Hematopoietic multipotent progenitor cell treated with erythropoietin and hydrocortisone succinate and interleukin-3 and kit ligand, for 15 days (in vitro differentiated cells): ENCODE results near the gene PGAP6.
"Not testable (repeated sequence)": the region's sequence is repeated elsewhere in the genome, so short reads cannot be mapped to it uniquely, and the experiment has no call there.

ENCODE experiments used
- DNase-seq: peaks from one replicate; pipeline ENCODE4 v3.0.0-alpha.2; 2015; ENCODE audit warnings: low spot score

PGAP6 gene

DNA sequence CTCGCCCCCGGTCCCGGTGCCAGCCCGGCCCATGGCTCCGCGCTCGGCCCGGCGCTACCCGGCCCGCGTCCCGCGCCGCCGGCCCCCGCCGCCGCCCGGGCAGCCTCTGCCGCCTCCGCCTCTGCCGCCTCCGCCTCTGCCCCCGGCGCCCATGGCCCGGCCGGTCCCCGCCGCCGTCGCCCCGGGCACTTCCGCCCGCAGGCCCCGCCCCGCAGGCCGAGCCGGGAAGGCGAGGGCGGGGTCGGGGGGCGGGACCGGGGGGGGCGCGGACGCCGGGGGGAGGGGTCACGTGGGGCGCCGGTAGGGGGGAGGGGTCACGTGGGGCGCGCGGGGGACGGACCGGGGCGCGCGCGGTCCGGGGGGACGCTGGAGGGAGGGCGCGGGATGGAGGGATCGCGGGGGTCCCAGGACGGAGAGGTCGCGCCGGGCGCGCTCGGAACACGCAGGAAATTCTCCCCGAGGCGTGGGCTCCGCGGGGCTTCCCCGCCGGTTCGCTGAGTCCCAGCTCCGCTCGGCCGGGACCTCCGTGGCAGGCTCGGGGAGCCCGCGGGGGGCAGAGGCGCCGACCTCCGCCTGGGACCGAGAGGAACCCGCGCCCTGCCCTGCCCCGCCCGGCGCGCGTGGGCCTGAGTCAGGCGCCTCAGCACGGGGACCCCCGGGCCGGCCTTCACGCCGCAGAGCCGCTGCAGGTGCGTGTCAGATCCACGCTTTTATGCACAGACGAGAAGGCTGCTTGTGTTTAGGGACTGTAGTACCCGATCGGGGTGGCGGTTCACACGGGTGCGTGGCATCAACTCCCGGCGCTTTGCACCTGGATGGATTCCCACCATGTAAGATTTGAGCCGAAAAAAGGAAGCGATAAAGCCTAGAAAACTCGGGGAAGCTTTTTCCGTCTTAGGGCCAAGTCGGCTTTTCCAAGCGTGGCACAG is at the start of gene PGAP6:
Gene PGAP6, minus strand, starts transcription at position 190 of the 929 bp plus-strand sequence. Its CDS starts 157 bp downstream, at position 33.
- peak; percentile 73 for DNase-seq

DNA sequence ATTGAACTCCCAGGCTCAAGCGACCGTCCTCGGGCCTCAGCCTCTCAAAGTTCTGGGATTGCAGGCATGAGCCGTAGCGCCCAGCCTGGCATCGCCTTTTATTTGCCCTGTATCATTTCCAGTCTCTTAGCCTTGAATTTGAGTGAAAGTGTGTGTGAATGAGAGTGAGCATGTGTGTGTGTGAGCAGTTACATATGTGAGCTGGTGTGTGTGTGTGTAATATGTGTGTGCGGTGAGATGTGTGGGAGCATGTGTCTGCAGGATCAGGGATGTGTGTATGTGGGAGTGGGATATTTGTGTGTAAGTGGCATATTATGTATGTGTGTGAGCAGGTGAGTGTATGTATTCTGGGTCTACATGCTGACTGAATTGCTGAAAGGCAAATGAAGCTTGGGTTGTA is 49.1 kb upstream of the PGAP6 start:
- no peak for DNase-seq

DNA sequence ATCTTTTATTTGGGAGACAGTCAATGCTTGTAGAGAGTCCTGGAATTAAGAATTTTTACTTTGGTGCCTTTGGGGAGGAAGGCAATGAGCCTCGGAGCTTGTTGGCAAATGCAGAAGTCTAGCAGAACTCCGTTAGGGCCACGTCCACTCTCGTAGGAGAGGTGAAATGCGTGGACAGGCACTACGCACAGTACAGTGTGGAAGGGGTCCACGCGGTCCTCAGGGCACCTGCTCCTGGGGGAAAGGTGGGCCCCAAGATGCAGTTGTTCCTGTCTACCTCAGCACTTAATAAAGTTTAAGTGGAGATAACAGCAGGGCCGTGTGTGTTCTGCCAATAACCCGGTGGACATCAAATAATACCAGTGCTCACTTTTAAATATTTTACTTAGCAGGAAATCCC is 45.5 kb upstream of the PGAP6 start:
- DNase-seq = no peak

DNA sequence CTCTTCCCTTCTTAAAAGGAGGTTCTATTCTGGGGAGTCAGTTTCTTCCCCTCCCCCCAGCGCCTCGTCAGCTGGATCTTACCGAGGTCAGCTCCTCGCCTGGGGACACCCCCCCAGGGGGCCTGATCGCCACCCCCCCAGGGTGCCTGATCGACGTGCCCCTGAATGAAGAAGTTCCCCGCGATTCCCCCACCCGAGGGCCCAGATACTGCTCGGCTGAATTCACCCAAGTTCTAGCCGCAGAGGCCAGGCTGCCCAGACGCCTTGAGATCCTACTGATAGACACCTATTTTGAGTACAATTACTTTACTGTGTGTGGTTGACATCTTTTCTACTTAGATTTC is 45.1 kb upstream of the PGAP6 start:
- DNase-seq = no peak

GRCh38 chr16:426115-426905 is 44.5 kb upstream of the PGAP6 start:
- no peak for DNase-seq

DNA sequence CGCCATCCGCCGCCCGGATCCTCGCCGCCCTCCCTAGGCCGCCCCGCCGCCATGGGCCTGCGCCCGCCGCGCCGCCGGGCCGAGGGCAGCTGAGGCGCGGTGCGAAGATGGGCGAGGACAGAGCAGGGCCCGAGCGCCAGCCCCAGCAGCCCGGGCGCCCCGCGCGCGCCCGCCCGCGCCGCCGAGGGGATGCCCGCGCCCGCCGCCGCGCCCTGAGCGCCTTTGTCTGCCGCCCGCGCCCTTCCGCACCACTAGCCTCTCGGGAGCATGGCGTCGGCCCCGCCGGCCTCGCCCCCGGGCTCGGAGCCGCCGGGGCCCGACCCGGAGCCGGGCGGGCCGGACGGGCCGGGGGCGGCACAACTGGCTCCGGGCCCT is 43.9 kb upstream of the PGAP6 start:
- DNase-seq = no peak

GRCh38 chr16:425082-425718 is 43.4 kb upstream of the PGAP6 start, which contains the start of gene RAB11FIP3:
Gene RAB11FIP3, plus strand, starts transcription at chr16:425649. Its CDS starts 358 bp downstream, at chr16:426007.
- DNase-seq = peak; percentile 76

- peak; percentile 19 for DNase-seq
Observed at GRCh38 chr16:424623-425081, 42.9 kb upstream of the PGAP6 start.

GRCh38 chr16:424033-424622 is 42.4 kb upstream of the PGAP6 start:
- peak; percentile 22 for DNase-seq

DNA sequence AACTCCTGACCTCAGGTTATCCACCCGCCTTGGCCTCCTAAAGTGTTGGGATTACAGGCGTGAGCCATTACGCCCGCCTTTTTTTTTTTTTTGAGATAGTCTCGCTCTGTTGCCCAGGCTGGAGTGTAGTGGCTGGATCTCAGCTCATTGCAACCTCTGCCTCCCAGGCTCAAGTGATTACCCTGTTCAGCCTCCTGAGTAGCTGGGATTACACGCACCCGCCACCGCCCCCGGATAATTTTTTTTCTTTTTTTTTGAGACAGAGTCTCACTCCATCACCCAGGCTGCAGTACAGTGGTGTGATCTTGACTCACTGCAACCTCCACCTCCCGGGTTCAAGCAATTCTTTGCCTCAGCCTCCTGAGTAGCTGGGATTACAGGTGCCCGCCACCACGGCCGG is 40.4 kb upstream of the PGAP6 start:
- not testable (repeated sequence) for DNase-seq

DNA sequence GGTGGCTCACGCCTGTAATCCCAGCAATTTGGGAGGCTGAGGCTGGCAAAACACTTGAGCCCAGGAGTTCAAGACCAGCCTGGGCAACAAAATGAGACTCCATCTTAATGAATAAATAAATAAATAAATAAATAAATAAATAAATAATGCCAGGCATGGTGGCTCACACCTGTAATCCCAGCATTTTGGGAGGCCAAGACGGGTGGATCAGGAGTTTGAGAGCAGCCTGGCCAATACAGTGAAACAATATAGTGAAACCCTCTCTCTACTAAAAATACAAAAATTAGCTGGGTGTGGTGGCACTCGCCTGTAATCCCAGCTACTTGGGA is 33.4 kb upstream of the PGAP6 start:
- not testable (repeated sequence) for DNase-seq

DNA sequence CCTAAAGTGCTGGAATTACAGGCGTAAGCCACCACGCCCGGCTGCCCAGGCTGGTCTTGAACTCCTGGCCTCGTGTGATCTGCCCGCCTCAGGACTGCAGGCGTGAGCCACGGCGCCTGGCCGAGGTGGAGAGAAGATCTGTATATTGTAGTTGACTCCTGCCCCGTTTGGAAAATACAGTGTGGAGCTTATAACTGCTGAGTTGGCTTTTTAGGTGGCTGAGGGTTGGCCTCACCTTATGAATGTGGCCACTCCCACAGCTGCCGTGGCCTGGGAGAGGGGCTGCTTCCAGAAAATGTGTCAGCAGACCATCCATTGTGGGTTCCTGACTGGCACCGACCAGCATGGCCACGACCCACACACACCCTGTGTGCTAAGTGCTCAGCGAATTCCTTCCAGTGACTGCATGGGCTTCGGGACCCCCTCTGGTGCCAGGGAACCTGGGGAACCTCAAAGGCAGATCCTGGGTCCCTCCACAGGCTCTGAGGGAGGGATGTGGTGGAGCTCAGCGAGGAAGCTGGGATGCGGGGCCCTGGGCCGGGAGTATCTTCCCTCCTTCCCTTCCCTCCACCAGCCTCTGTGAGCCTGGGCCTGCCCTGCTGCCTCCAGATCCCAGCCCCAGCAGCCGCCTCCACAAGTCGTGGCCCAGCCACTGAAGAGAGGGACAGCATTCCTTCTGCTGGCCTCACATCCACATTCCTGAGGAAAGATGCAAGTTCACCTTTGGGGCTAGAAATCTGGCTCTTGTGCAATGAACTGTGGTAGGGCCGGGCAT is 32.8 kb upstream of the PGAP6 start:
- no peak for DNase-seq

- no peak for DNase-seq
Observed at GRCh38 chr16:411576-412265, 29.9 kb upstream of the PGAP6 start.

- no peak for DNase-seq
Observed at GRCh38 chr16:410516-411178, 28.9 kb upstream of the PGAP6 start.

DNA sequence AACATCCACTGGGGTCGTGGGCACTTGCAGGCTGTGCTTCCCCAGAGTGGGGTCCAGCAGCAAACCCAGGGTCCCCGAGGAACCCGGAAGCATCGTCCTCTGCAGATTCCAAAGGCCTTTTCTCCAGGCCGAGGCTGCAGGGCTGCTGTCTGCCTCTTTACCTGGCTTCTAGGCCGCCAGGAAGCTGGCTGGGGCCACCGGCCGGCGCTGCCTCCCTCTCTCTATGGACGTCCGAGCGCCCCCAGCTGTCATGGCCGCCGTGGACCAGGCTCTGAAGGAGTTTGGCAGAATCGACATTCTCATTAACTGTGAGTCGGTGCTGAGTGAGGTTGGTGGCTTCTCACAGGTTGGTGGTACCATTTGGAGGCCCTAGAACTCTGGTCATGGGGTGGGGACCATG is 25.5 kb upstream of the PGAP6 start:
- DNase-seq = no peak

DNA sequence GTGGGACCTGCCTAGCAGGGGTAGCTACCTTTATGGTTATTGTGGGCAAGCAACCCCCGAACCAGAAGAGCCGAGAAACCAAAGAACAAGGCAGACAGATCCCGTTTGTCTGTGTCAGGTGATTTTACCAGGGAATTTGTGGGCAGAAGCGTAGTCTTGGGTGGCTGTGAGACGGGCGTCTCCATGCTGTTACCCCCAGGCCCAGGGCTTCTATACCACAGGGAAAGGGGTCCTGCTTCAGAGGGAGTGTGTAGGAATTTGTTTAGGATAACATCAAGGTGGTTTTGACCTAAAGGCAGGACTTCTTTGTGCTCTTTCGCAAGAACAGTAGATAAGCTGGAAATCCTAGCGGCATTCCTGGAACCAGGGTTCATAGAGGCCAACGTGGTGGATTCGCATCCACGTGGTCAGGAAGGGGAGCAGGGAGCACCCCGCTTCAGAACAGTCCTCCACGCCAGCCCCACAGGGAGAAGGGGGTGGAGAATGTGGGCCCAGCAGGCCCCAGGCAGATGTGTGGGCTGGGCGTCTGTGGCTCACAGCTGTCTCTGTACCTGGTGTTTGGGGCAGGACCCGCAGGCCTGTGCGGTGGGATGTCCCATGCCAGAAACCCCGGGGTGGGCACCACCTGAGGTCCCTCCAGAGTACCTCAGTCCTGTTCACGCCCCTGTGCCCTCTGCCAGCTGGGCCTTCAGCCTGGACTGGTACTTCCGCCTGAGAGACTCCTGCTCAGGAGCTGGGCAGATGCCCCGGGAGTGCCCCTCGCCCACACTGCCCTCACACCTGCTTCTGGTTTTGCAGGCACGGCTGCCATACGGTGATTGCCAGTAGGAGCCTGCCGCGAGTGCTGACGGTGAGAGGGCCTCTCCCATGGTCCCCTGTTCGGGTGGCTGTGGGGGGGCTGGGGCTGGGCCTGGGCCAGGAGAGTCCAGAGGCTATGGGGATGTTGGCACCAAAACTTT is 24.0 kb upstream of the PGAP6 start:
- DNase-seq = no peak

DNA sequence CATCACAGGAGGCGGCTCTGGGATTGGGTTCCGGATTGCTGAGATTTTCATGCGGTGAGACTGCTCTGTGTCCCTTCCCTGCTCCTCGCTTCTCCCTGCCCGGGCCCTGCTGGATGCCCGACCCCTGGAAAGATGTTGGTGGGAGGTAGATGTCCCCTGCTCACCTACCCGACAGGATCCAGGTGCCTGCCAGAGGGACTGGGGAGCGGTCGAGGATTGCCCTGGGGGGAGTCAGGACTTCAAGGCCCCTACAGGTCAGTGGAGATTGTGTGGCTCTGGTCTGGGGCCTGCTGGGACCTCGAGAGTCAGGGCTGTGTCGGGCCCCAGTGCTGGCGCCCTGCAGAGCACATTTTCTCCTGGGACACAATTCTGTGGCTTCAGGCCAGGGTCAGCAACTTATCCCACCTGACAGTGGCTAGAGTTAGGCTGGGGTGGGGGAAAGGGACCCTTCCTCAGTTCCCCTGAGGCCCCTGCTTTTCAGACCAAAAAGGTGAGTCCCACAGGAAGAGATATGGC is 23.3 kb upstream of the PGAP6 start:
- no peak for DNase-seq

GRCh38 chr16:401468-402348 is 19.9 kb upstream of the PGAP6 start, which contains the start of gene DECR2:
Gene DECR2, plus strand, starts transcription at chr16:401885. Its CDS starts 79 bp downstream, at chr16:401964.
- peak; percentile 94 for DNase-seq
